Ecto neural progenitor cell (in vitro differentiated cells): ENCODE data around the gene CTIF.

Source experiments
- DNase-seq: peaks from one replicate; pipeline ENCODE4 v3.0.0-alpha.2; 2018; ENCODE audit warnings: low spot score

CTIF gene

GRCh38 chr18:48886520-48887293, 347.9 kb downstream of the CTIF start:
- no peak for DNase-seq

GRCh38 chr18:48887294-48887904, 348.6 kb downstream of the CTIF start:
- no peak for DNase-seq

GRCh38 chr18:48887905-48888772, 349.3 kb downstream of the CTIF start:
- no peak for DNase-seq

GRCh38 chr18:48888773-48889080, 349.9 kb downstream of the CTIF start:
- no peak for DNase-seq

- DNase-seq, result peak; percentile 82
These were observed 350.5 kb downstream of the CTIF start for GRCh38 chr18:48889115-48889941.

GRCh38 chr18:48889981-48890762, 351.3 kb downstream of the CTIF start:
- DNase-seq, result no peak

GRCh38 chr18:48891721-48892120, 352.9 kb downstream of the CTIF start:
- DNase-seq, result peak; percentile 36

GRCh38 chr18:48892146-48892855, 353.5 kb downstream of the CTIF start:
- no peak for DNase-seq

GRCh38 chr18:48893061-48893607, 354.3 kb downstream of the CTIF start:
- DNase-seq, result no peak

- no peak for DNase-seq
These were observed 355.1 kb downstream of the CTIF start for GRCh38 chr18:48893608-48894600.

- no peak for DNase-seq
These were observed 356.0 kb downstream of the CTIF start for GRCh38 chr18:48894799-48895346.

GRCh38 chr18:48896326-48896874, 357.6 kb downstream of the CTIF start:
- DNase-seq, result peak; percentile 16

GRCh38 chr18:48896875-48897511, 358.2 kb downstream of the CTIF start:
- peak; percentile 66 for DNase-seq

GRCh38 chr18:48897531-48897930, 358.7 kb downstream of the CTIF start:
- DNase-seq, result no peak

- no peak for DNase-seq
These were observed 359.7 kb downstream of the CTIF start for GRCh38 chr18:48898521-48898920.

GRCh38 chr18:48899558-48900174, 360.8 kb downstream of the CTIF start:
- no peak for DNase-seq

- DNase-seq, result no peak
These were observed 361.6 kb downstream of the CTIF start for GRCh38 chr18:48900469-48900868.
